A549 (cell line): Measurements from ENCODE around the gene CAMLG. TPM values are rescaled to one million over a fixed set of nuclear protein-coding genes. Genes with fewer than 3 reads are reported as not detected.
"Not testable (repeated sequence)": the region's sequence is repeated elsewhere in the genome, so short reads cannot be mapped to it uniquely, and the experiment has no call there.

ENCODE experiments used
- ATAC-seq, 2 experiments: fragments of 200-7000 bp in 1 of 2; fragments of >200 bp in 1 of 2; cut with Nextera tagmentation in 1 of 2; cut with Tn5 transposase in 1 of 2; 3 replicates each; pipeline versions ENCODE4 v1.8.0 to v1.9.1; 2018 to 2020; ENCODE audit warnings: mild to moderate bottlenecking in 1 of 2, moderate library complexity in 1 of 2
- CTCF ChIA-PET: fragments of 300-600 bp; sonication (Branson Sonifier 250); formaldehyde crosslinking; extraction: SDS; loops from one replicate; lab custom pipeline; 2021; ENCODE audit warnings: antibody characterized with exemption, inconsistent platforms; lab: Yijun Ruan, JAX
- POLR2A ChIA-PET: fragments of 350-600 bp; formaldehyde crosslinking; extraction: SDS; loops from one replicate; lab custom pipeline; 2021; ENCODE audit warnings: antibody characterized with exemption, inconsistent platforms; lab: Yijun Ruan, JAX
- DNase-seq, 2 experiments: peaks; one replicate each; pipeline versions ENCODE4 v3.0.0 to v3.0.0-alpha.2; 2011 to 2016; ENCODE audit warnings: low read depth in 1 of 2, low spot score in 1 of 2
- FAIRE-seq: peaks from 2 replicates; lab custom pipeline; 2011; peaks lifted over from hg19 to GRCh38; lab: Jason Lieb, UNC
- H3K27ac ChIP-seq, 2 experiments: fragments of >200 bp; sonication (Bioruptor Twin); formaldehyde crosslinking; 3 replicates each; pipeline ENCODE4 v1.5.1; 2016 to 2017
- H3K4me1 ChIP-seq: fragments of >200 bp; sonication (Bioruptor Twin); formaldehyde crosslinking; 3 replicates; pipeline ENCODE4 v1.6.1; 2016
- H3K4me2 ChIP-seq: fragments of >200 bp; sonication (Bioruptor Twin); formaldehyde crosslinking; 3 replicates; pipeline ENCODE4 v1.6.1; 2016
- H3K4me3 ChIP-seq: fragments of >200 bp; sonication (Bioruptor Twin); formaldehyde crosslinking; 3 replicates; pipeline ENCODE4 v1.5.1; 2016
- H3K9me3 ChIP-seq: fragments of >200 bp; sonication (Bioruptor Twin); formaldehyde crosslinking; 3 replicates; pipeline ENCODE4 v1.6.1; 2016
- BCL3 ChIP-seq: fragments of >200 bp; sonication (Bioruptor Twin); formaldehyde crosslinking; IDR thresholded peaks from 3 replicates; pipeline ENCODE4 v1.6.1; 2016
- CBX8 ChIP-seq: fragments of 200-600 bp; sonication (generic); IDR thresholded peaks from 2 replicates; pipeline ENCODE4 v1.6.1; 2016
- CEBPB ChIP-seq, 2 experiments: fragments of >200 bp in 1 of 2; sonication (Bioruptor Twin) in 1 of 2; formaldehyde crosslinking in 1 of 2; IDR thresholded peaks; 2 replicates each; pipeline ENCODE4 v1.6.1; 2012 to 2016
- CHD2 ChIP-seq: fragments of 150-350 bp; IDR thresholded peaks from 2 replicates; pipeline ENCODE4 v1.6.1; 2014; ENCODE audit warnings: low read length; ENCODE audit not compliant: partially characterized antibody
- E2F6 ChIP-seq: IDR thresholded peaks from 2 replicates; pipeline ENCODE4 v1.6.1; 2012; ENCODE audit warnings: low read depth, borderline replicate concordance
- ELK1 ChIP-seq: fragments of 150-350 bp; IDR thresholded peaks from 2 replicates; pipeline ENCODE4 v1.6.1; 2014; ENCODE audit warnings: low read depth, mild to moderate bottlenecking, low read length
- ESRRA ChIP-seq: fragments of 150-350 bp; IDR thresholded peaks from 2 replicates; pipeline ENCODE4 v1.6.1; 2014; ENCODE audit warnings: mild to moderate bottlenecking, low read length, borderline replicate concordance
- HOXB13 ChIP-seq: fragments of 250-450 bp; sonication (Bioruptor Pico); IDR thresholded peaks from 2 replicates; pipeline ENCODE4 v1.5.0; 2020; ENCODE audit warnings: low read depth, mild to moderate bottlenecking, moderate library complexity
- MAFK ChIP-seq: fragments of 450-650 bp; IDR thresholded peaks from 2 replicates; pipeline ENCODE4 v1.6.1; 2014; ENCODE audit not compliant: partially characterized antibody
- MYC ChIP-seq: IDR thresholded peaks from 2 replicates; pipeline ENCODE4 v1.6.1; 2012; ENCODE audit warnings: mild to moderate bottlenecking, inconsistent platforms, low read length, improper control_type of control experiment, borderline replicate concordance
- NFE2L2 ChIP-seq: fragments of 150-350 bp; conservative IDR thresholded peaks from 2 replicates; pipeline ENCODE4 v1.6.1; 2014; ENCODE audit warnings: low read length
- NR3C1 ChIP-seq: fragments of >200 bp; sonication (Bioruptor Twin); formaldehyde crosslinking; IDR thresholded peaks from 3 replicates; pipeline ENCODE4 v1.6.1; 2017
- RNF2 ChIP-seq: fragments of 200-600 bp; sonication (generic); IDR thresholded peaks from 2 replicates; pipeline ENCODE4 v1.6.1; 2016; ENCODE audit warnings: low read depth, mild to moderate bottlenecking, antibody characterized with exemption, moderate library complexity, borderline replicate concordance
- TFCP2L1 ChIP-seq: fragments of 250-450 bp; sonication (Bioruptor Pico); IDR thresholded peaks from 2 replicates; pipeline ENCODE4 v1.5.0; 2021; ENCODE audit warnings: mild to moderate bottlenecking
- TP53 ChIP-seq: fragments of 250-450 bp; sonication (Bioruptor Pico); IDR thresholded peaks from 2 replicates; pipeline ENCODE4 v1.5.0; 2021; ENCODE audit warnings: mild to moderate bottlenecking, moderate library complexity
- ZC3H11A ChIP-seq: fragments of 450-650 bp; IDR thresholded peaks from 2 replicates; pipeline ENCODE4 v1.6.1; 2014; ENCODE audit warnings: antibody characterized with exemption, mild to moderate bottlenecking
- ZFP36 ChIP-seq: fragments of 450-650 bp; IDR thresholded peaks from 2 replicates; pipeline ENCODE4 v1.6.1; 2014; ENCODE audit warnings: borderline replicate concordance; ENCODE audit not compliant: partially characterized antibody
- ZNF302 ChIP-seq: fragments of 250-450 bp; sonication (Bioruptor Pico); IDR thresholded peaks from 2 replicates; pipeline ENCODE4 v1.9.0; 2021; ENCODE audit warnings: inconsistent platforms, mild to moderate bottlenecking, moderate library complexity
- ZSCAN20 ChIP-seq: fragments of 250-450 bp; sonication (Bioruptor Pico); IDR thresholded peaks from 2 replicates; pipeline ENCODE4 v1.8.0; 2022; ENCODE audit warnings: mild to moderate bottlenecking, moderate library complexity
- WGBS: methylation state at CpG from one replicate; pipeline ENCODE4 v1.1.6; 2017; ENCODE audit errors: missing lambda C conversion rate; 5-methylcytosine and 5-hydroxymethylcytosine counted together
- polyA plus RNA-seq, 4 experiments: library from polyadenylated mRNA; depleted of rRNA in 3 of 4; stranded (reverse); fragments of >200 nt; fragmentation: RNase III in 1 of 4; extraction: RNeasy Plus Mini Kit Qiagen cat#74134 plus additional on column Dnase treatment in 1 of 4; gene quantifications; 2 replicates in 3 of 4; 3 replicates in 1 of 4; pipeline ENCODE4 v1.2.3, GENCODE V29; 2011 to 2017

CAMLG gene
- polyA plus RNA-seq, 2 of the 4 experiments (the other 2 are of a cell fraction), result 23.8 to 26.2 TPM

- 79% methylated on average over 5 of the region's 5 CpGs for WGBS
- Histone ChIP-seq H3K4me1 (no peaks in the 10 kb centered on the region), H3K4me2 (no peak overlapping the region), H3K9me3 (no peaks in the 10 kb centered on the region), H3K27ac (no peak overlapping the region), H3K4me3 (no peak overlapping the region)
- CTCF ChIA-PET, result no interaction called here
- no peak for TF ChIP-seq NFE2L2
- no peak for TF ChIP-seq ESRRA
- no peak for TF ChIP-seq NR3C1
- no peak for TF ChIP-seq CEBPB (IDR thresholded peaks at IDR 0.05)
- no peak for TF ChIP-seq HOXB13
- TF ChIP-seq ZSCAN20 (CRISPR knock-in tag), result no peak
- TF ChIP-seq CHD2, result no peak
- no peak for TF ChIP-seq BCL3
- TF ChIP-seq MYC, result no peak
- TF ChIP-seq CBX8, result no peak
- TF ChIP-seq ZFP36, result no peak
- no peak for TF ChIP-seq TP53
- POLR2A ChIA-PET, result no interaction called here
- FAIRE-seq (no peak), ATAC-seq (peak in 1 of 2 experiments; percentile 36; a peak in 2 of 6 replicates), DNase-seq (no peak)
These were observed 24.2 kb upstream of the CAMLG start for GRCh38 chr5:134714120-134714519.

GRCh38 chr5:134714541-134714940 lies 23.8 kb upstream of the CAMLG start:
- TF ChIP-seq E2F6 (no peak), ELK1 (no peak), NFE2L2 (no peak), ZC3H11A (no peak), MAFK (no peak), TFCP2L1 (CRISPR knock-in tag) (no peak)
- WGBS, result 92% methylated on average over 3 of the region's 3 CpGs
- ATAC-seq (no peak), DNase-seq (no peak), FAIRE-seq (no peak)
- no peak overlapping the region for H3K27ac ChIP-seq
- H3K4me1 ChIP-seq, result no peaks in the 10 kb centered on the region
- H3K4me2 ChIP-seq, result no peak overlapping the region
- H3K4me3 ChIP-seq, result no peak overlapping the region
- H3K9me3 ChIP-seq, result no peaks in the 10 kb centered on the region
- POLR2A ChIA-PET, result no interaction called here
- CTCF ChIA-PET, result no interaction called here

- H3K9me3 ChIP-seq, H3K4me1 ChIP-seq, ATAC-seq, CTCF ChIA-PET, DNase-seq, FAIRE-seq, POLR2A ChIA-PET, H3K4me2 ChIP-seq, H3K4me3 ChIP-seq, H3K27ac ChIP-seq: not testable (repeated sequence)
- WGBS, result 84% methylated on average over 4 of the region's 4 CpGs
These were observed 22.9 kb upstream of the CAMLG start for GRCh38 chr5:134715466-134715865.

GRCh38 chr5:134724872-134725271 lies 13.5 kb upstream of the CAMLG start:
- CTCF ChIA-PET, result no interaction called here
- no peaks in the 10 kb centered on the region for H3K9me3 ChIP-seq
- peaks cover 5% of the 10 kb centered on the region; the same call in 1 of the 3 replicates for H3K4me1 ChIP-seq
- 94% methylated on average over 1 of the region's 1 CpG for WGBS
- TF ChIP-seq RNF2, result no peak
- no peak for TF ChIP-seq NR3C1
- no peak for TF ChIP-seq ZNF302 (CRISPR knock-in tag)
- no peak for TF ChIP-seq NFE2L2
- H3K4me3 ChIP-seq, result no peak overlapping the region
- H3K4me2 ChIP-seq, result no peak overlapping the region
- no peak for DNase-seq
- POLR2A ChIA-PET, result no interaction called here
- no peak for ATAC-seq
- FAIRE-seq, result no peak
- no peak overlapping the region for H3K27ac ChIP-seq
